Measurements from ENCODE around the gene CRADD. TPM values are rescaled to one million over a fixed set of nuclear protein-coding genes. Genes with fewer than 3 reads are reported as not detected.

The CRADD gene
- total RNA-seq, result 8.0 and 17.9 TPM in 2 replicates

DNA sequence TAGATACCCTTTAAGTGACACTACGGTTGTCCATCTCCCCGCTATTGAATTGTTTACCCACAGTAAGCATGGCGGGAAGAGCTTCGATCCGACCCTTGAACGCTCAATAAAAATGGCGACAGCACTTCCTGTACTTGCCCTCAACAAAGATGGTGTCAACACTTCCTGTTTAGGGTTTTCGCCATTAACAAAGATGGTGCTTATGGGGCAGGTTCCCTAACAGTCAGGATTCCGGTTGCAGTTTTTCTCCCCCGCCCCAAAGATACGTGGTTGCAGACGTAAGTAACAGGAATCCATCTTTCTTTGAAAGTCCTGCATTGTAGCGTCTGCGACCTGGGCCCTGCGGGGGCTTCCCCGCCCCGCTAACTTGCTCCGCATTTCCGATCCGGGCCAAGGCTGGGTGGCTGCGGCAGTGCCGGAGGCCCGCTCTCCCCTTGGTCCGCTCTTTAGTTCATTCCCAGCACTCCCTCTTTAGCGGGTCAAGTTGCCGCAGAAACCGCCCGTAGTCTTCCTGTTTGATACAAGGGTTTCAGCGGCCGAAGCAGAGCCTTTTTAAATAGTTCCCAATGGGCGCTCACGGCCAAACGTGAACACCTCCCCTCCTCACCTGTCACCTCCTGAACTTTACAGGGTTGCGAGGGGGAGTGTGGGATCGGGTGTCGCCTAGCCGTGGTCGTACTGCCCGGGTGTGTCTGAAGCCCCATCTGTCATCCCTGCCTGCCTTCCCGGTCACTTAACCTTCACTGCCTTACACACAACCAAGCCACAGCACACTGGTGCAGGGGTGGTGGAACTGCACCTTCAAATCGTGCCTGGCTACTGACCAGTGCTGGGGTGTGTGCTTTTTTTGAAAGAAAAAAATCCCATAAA, at the start of gene CRADD:
TSS of gene CRADD (plus strand) at position 181 of the 870 bp plus-strand sequence.

Other genes with a start within 250 kb of the CRADD start
- gene UBE2N, start 235.4 kb upstream of the CRADD start, total RNA-seq, result 48.4 and 70.1 TPM in 2 replicates
- gene MRPL42, start 209.9 kb upstream of the CRADD start, total RNA-seq, result 94.2 and 100 TPM in 2 replicates
- gene SOCS2, start 104.7 kb upstream of the CRADD start, total RNA-seq, result 19.5 and 20.7 TPM in 2 replicates

All from tracheal epithelial cell (primary cell).